Right renal pelvis (tissue), 4 donors: ENCODE data around the gene ASTN2. TPM values are rescaled to one million over a fixed set of nuclear protein-coding genes. Genes with fewer than 3 reads are reported as not detected.
A peak's percentile ranks its signal among the peaks of the same experiment; 100 is the strongest.

Experiments
- DNase-seq, 4 donors: peaks; one replicate each; pipeline ENCODE4 v3.0.0-alpha.2; 2013; ENCODE audit warnings: low read depth in 4 of 4, low spot score in 3 of 4, missing footprints in 1 of 4
- polyA plus RNA-seq, 4 donors: library from polyadenylated mRNA; unstranded; fragments of 120-200 nt; gene quantifications; one replicate each; pipeline ENCODE4 v1.2.1, GENCODE V29; 2013; ENCODE audit not compliant: insufficient read length in 4 of 4

The ASTN2 gene
- 10 to 100 TPM; 15.1 to 17.7 (median 16.1) TPM for polyA plus RNA-seq

- no peak for DNase-seq
These were observed at the start of gene ASTN2 for GRCh38 chr9:117414906-117415331. Gene ASTN2, minus strand, starts transcription at chr9:117415057. Its CDS starts 119 bp downstream, at chr9:117414938.

GRCh38 chr9:117462861-117463260 is 48.0 kb upstream of the ASTN2 start:
- no peak for DNase-seq

GRCh38 chr9:117461386-117461785 is 46.5 kb upstream of the ASTN2 start:
- DNase-seq: no peak

- DNase-seq: no peak
These were observed 45.9 kb upstream of the ASTN2 start for GRCh38 chr9:117460743-117461142.

GRCh38 chr9:117459913-117460312 is 45.1 kb upstream of the ASTN2 start:
- DNase-seq: no peak

- DNase-seq: no peak
These were observed 43.2 kb upstream of the ASTN2 start for GRCh38 chr9:117458066-117458465.

GRCh38 chr9:117454711-117455110 is 39.9 kb upstream of the ASTN2 start:
- no peak for DNase-seq

GRCh38 chr9:117453737-117454136 is 38.9 kb upstream of the ASTN2 start:
- no peak for DNase-seq

- no peak for DNase-seq
These were observed 36.5 kb upstream of the ASTN2 start for GRCh38 chr9:117451311-117451710.

GRCh38 chr9:117448066-117448465 is 33.2 kb upstream of the ASTN2 start:
- peak in 2 of 4 donors; percentile 5 to 8 for DNase-seq

- DNase-seq: no peak
These were observed 30.8 kb upstream of the ASTN2 start for GRCh38 chr9:117445631-117446030.

GRCh38 chr9:117444501-117444900 is 29.6 kb upstream of the ASTN2 start:
- DNase-seq: no peak

GRCh38 chr9:117437283-117437682 is 22.4 kb upstream of the ASTN2 start:
- DNase-seq: no peak

- no peak for DNase-seq
These were observed 20.9 kb upstream of the ASTN2 start for GRCh38 chr9:117435630-117436261.

GRCh38 chr9:117434566-117434965 is 19.7 kb upstream of the ASTN2 start:
- no peak for DNase-seq

- no peak for DNase-seq
These were observed 16.0 kb upstream of the ASTN2 start for GRCh38 chr9:117430813-117431212.

- no peak for DNase-seq
These were observed 12.6 kb upstream of the ASTN2 start for GRCh38 chr9:117427357-117427913.

- no peak for DNase-seq
These were observed 10.7 kb upstream of the ASTN2 start for GRCh38 chr9:117425566-117425965.

GRCh38 chr9:117424291-117424690 is 9.4 kb upstream of the ASTN2 start:
- DNase-seq: no peak

GRCh38 chr9:117418111-117418510 is 3.3 kb upstream of the ASTN2 start:
- DNase-seq: no peak

- no peak for DNase-seq
These were observed 2.0 kb upstream of the ASTN2 start for GRCh38 chr9:117416856-117417255.

- DNase-seq: no peak
These were observed 579 bp upstream of the ASTN2 start for GRCh38 chr9:117415358-117415914.
